ENCODE results near the gene RNASEH2B.

The RNASEH2B gene

DNA sequence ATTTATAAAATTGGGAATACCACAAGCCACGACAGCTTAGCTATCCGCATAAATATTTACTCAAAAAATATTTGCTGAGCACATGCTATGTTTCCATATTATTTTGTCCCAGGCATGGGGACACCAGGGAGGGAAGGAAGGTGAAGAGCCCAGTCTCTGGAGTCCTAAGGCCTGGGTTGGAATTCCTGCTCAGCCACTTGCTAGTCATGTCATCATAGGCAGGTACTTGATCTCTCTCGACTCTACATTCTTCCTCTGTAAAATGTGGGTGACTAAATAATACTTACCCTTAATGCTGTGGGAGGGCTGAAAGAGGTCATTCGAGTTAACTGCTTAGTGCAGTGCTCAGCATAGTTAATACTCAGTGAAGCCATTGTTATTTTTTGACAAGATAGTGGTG, 4.3 kb upstream of the RNASEH2B start:
- no peak overlapping the region for H3K4me3 ChIP-seq (ENCODE audit: low read depth, low read length)

DNA sequence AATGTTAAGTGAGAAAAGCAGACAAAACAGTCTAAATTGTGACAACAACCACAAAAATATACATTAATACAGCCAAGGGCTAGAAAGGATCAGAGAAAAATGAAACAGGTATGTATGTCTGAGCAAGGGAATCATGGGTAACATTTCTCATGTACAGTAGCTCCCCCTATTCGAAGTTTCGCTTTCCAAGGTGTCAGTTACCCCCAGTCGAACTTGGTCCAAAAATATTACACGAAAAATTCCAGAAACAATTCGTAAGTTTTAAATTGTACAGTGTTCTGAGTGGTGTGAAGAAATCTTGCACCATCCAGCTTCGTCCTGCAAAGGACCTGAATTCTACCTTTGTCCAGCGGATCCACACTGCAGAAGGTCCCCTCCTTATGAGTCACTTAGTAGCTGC, 1.8 kb upstream of the RNASEH2B start:
- H3K4me3 ChIP-seq (ENCODE audit: low read depth, low read length): no peak overlapping the region

DNA sequence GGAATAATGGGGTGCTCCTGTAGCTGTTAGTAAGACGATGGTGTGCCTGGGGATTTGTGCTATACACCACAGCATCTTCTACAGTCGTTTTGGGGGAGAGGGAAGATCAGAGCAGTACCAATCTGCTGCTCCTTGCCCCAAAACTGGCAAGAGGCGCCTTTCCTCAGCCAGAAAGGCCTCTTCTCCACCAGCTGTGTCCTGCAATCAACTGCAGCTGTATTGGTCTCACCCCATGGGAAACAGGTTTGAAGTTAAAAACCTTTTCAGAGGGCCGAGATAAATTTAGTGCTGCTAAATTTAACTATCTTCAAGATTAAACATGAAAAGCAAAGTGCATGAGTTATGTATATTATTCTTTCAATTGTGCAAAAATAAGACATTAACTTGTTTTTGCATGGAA, 1.2 kb upstream of the RNASEH2B start:
- H3K4me3 ChIP-seq (ENCODE audit: low read depth, low read length): no peak overlapping the region

DNA sequence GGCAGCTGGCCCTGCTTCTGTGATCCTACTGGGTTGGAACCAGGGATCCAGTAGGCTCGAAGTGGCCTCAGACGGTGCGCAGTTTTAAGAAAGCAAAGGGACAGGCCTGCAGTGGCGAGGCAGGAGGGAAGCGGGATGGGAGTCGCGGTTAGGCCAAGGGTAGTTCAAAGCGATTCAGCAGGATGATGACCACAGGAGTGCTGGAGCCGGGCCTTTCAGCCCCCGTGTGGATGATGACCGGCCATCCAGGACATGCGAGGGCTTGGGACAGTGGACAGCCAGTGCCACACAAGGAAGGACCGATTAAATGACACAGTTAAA, 854 bp downstream of the RNASEH2B start:
- peak overlapping the region; percentile 43 for H3K4me3 ChIP-seq (ENCODE audit: low read depth, low read length)

DNA sequence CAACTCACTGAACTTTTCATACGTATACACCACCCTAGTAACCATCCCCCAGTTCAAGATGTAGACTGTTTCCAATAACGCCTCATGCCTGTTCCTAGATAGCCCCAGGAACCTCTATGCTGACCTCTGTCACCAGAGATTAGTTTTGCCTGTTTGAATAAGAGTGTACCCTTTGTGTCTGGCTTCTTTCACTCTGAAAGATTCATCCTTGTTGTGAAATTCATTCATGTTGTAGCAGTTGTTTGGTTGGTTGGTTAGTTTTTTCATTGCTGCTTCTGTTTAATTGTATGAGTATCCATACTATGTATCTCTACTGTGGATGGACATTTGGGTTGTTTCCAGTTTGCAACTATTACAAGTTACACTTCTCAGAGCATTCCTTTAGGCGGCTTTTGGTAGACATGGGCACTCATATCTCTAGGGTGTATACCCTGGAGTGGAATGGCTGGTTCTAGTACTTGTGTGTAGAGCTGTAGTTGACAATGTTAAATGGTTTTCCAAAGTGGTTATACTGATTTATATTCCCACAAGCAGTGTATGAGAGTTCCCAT, 1.6 kb downstream of the RNASEH2B start:
- H3K4me3 ChIP-seq (ENCODE audit: low read depth, low read length): no peak overlapping the region

DNA sequence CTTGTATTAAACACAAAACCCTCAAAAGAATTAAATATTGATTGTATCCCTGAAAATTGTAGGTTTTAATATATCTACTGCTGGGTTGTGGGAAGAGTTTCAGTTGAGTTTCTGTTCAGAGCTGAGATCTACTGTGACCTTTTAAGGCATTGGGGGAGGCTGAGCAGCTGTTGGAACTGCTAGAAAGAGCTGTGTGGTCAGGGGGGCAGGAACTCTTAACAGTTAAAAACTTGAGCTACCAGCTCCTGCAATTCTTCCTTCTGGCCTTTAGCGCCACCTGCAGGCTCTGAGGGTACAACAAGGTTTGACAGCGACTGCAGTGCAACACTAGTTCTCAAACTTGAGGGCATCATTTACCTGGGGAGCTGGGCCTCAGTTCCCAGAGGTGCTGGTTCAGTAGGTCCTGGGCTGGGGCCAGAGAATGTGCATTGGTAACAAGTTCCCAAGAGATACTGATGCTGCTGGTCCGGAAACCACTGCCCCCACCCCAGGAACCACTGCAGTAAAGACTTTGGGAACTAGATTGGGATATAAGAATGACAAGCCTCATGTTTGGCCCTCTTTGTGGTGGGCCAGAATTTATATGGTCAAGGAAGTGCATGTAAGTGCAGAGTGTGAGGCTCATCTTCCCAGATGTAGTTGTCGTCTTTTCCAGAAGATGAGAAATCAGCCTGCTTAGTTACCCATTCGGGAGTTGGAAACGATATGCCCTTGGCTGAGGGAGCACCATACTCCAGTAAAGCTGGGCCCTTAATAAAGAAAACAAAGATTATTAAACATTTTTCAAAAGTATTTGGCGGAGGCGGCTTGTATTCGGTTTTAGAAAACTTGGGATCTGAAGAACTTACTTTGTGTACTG, 2.6 kb downstream of the RNASEH2B start:
- no peak overlapping the region for H3K4me3 ChIP-seq (ENCODE audit: low read depth, low read length)

DNA sequence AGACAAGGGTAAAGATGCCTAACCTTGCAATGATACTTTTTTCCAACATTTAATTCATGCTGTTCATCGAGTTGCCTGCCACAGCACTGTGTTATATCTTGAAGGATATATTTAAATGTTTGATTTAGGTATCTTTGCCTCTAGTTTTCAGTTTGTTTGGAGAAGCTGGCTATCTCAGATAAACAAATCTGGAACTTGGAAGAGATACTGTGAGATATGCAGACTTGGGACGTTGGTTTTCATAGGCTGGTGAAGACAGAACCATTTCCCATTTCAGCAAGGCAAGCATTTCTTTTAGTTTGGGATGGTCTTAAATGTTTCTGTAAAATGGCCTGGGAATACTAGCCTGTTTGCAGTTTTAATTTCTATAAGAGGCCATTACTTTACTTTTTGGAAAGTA, 3.3 kb downstream of the RNASEH2B start:
- H3K4me3 ChIP-seq (ENCODE audit: low read depth, low read length): no peak overlapping the region

DNA sequence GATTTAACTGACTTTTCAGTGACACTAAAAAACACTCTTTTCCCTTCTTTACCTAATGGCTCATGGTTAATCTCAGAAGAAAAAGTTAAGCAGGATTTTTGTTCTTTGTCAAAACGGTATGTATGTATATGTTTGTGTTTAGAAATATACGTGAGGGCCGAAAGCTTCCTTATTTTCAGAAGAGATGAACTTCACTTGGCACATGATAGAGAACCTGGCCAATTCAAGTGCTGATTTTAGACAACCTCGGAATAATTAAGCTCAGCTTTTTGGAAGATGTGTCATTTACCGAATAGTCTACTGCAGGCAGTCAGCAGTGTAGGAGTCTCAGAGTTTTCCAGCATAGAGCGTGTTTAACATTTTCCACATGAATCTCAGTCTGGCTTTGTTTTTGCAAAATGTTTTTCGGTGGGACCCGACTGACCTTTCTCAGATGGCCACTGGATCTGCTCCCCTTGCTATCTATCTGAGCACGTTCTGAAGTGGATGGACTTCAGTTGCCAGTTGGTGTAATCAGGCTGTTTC, 4.6 kb downstream of the RNASEH2B start:
- H3K4me3 ChIP-seq (ENCODE audit: low read depth, low read length): no peak overlapping the region

DNA sequence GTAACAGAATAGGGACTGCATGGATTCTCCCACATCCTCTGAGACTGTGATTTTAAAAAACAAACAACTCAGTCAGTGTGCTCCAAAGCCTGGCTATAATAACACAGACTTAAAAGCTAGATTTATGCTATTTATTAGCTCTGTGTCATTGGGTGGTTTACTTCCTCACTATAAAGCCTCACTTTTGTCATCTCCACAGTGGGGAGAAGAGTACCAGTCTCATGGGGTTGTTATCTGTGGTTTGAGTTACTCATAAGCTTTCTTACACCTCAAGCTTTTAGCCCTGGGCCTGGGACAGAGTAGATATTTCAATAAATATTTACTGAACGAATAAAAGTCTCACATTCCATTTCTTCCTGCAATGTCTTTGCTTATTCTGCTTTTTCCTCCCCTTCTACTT, 5.3 kb downstream of the RNASEH2B start:
- no peak overlapping the region for H3K4me3 ChIP-seq (ENCODE audit: low read depth, low read length)

DNA sequence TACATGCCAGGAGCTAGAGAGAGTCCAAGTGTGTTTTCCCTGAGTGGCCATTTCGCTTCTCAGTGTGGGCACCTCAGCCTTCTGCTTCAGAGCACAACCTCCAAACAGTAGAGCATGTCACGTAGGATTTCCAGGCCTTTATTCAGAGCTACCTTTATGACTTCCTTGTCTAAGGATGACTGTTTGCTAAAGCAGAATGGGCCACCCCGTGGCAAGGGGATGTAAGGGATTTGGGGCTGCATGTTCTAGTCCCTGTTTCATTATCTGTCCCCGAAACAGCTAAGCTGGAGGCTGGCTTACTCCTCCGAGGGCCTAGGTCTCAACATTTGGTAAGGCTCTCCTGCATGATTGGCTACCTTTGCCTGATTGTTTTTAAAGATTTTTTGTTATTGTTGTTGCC, 6.0 kb downstream of the RNASEH2B start:
- no peak overlapping the region for H3K4me3 ChIP-seq (ENCODE audit: low read depth, low read length)

DNA sequence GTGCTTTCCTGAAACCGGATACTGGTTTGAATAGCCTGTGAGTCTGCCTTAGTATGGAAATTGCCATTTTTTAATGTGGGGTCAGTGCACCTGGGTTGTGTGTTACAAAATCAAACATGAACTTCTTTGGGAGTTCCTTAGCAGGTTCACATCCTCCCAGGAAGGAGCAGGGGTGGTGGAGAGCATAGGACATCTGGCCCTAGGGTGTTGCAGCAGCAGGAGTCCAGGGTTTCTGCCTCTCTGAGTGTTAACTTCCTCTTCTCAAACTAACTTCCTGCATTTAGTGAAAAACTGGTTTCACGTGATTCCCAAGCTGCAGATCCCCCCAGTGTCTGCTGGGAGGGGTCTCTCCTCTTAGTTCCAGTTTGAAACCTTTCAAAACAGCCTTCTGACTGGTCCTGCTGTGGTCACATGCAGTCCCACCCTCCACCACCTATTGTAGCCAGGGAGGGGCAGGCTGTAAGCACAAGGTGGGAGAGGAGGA, 7.2 kb downstream of the RNASEH2B start:
- H3K4me3 ChIP-seq (ENCODE audit: low read depth, low read length): no peak overlapping the region

DNA sequence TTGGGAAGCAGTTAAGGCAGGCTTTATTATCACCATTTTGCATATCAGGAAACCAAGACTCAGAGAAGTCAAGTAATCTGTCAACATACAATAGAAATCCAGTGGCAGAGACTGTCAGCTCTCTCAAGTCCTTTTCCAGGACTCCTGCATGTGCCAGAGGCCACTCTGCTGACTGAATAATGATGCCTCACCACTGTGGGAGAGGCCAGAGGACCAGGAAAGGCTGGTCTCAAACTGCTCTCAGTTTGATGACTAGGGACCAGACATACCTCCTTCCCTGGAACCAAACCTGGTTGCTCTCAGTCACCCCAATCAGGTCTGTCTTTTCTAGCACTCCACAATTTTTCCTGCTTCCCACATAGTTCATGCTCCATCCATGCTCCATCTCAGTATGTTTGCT, 8.0 kb downstream of the RNASEH2B start:
- no peak overlapping the region for H3K4me3 ChIP-seq (ENCODE audit: low read depth, low read length)

DNA sequence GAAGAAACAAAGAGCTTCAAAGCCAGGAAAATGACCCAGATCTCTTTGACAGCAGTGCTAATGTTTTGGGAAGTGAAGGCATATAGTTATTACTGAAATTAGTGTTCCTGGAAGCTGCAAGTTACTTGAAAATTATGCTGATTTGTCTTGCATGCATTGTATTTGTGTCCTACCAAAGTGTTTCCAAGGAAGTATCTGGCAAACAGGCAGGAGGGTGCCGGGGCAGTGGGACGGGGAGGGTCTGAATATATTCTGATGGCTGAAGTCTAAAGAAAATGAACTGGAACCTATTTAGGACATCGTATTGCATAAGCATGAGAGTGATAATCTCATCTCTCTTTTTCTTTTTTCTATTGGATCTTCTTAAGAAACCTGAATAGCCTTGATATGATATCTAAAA, 9.0 kb downstream of the RNASEH2B start:
- H3K4me3 ChIP-seq (ENCODE audit: low read depth, low read length): no peak overlapping the region

DNA sequence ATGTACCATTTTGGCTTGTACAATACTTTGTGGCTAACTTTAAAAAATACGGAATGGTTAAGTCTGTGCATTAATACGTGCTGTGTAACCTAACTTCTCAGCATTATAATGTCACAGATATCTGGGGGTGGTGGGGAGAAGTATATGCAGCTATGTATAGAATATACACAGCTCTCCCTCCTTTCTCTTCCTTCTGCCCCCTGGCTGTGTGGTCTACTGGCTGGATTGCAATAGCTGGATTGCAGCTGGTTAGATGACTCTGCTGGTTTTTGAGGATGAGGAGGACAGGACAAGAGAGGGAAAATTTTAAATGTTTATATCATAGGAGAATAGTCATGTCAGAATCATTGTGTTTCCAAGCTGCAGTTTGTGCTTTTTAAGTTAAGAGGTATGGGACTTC, 9.7 kb downstream of the RNASEH2B start:
- no peak overlapping the region for H3K4me3 ChIP-seq (ENCODE audit: low read depth, low read length)

DNA sequence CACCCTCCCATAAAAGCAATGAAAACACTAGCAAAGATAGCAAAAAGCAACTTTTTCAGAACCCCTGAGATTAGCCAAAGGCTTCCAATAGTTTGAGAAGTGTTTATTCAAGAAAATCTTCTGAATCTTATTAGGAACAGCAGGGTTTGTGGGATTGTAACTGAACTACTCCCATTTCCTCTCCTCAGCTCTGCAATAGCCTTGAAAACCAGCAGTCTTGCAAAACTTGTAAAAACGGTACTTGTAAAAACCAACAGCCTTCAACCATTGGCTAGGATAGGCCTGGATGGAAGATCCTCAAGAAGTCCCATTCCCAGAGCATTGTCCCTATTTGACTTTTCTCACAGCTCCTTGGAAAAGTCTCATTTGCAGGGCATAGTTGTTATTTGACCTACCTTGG, 12.1 kb downstream of the RNASEH2B start:
- no peak overlapping the region for H3K4me3 ChIP-seq (ENCODE audit: low read depth, low read length)

DNA sequence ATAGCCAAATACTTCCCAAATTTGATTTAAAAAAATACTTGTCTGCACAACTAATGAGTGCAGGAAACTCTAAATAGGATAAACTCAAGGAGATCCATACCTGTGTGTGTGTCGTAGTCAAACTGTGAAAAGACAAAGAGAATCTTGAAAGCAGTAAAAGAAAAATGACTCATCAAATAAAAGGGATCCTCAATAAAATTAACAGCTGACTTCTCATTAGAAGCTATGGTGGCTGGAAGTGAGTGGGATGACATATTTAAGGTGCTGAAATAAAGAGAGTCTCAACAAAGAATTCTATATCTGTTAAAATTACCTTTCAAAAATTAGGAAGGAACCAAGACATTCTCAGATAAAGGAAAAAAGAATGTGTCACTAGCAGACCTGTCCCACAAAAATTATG, 13.7 kb downstream of the RNASEH2B start:
- no peak overlapping the region for H3K4me3 ChIP-seq (ENCODE audit: low read depth, low read length)

DNA sequence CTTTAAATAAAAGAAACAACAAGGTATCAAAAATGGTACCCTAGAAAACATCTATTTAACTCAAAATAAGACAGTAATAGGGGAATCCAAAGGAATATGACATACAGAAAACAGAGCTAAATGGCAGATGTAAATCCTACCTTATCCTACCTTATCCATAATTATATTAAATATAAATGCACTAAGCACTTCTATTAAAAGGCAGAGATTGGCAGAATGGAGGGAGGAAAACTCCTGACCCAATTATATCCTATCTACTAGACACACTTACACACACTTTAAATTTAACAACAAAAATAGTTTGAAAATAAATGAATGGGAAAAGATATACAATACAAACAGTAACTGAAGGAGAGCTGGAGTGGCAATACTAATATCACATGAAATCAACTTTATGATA, 14.4 kb downstream of the RNASEH2B start:
- no peak overlapping the region for H3K4me3 ChIP-seq (ENCODE audit: low read depth, low read length)

DNA sequence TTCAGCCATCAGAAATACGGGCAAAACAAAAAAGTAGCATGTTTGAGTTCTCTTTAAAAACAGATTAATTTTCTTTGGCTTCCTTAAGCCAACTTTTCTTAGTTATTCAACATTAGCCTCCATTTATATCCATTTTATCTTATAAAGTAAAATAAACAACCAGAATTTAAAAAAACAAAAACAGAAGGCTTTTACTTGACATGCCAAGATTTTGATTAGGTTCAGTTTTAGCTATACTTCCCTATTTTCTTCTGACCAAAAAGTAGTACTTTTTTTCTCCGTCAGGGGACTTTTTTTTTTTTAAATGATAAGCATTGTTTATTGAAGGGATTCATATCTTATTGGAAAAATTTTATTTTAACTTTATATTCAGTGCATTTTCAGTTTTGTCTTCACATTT, 18.1 kb downstream of the RNASEH2B start:
- no peak overlapping the region for H3K4me3 ChIP-seq (ENCODE audit: low read depth, low read length)

DNA sequence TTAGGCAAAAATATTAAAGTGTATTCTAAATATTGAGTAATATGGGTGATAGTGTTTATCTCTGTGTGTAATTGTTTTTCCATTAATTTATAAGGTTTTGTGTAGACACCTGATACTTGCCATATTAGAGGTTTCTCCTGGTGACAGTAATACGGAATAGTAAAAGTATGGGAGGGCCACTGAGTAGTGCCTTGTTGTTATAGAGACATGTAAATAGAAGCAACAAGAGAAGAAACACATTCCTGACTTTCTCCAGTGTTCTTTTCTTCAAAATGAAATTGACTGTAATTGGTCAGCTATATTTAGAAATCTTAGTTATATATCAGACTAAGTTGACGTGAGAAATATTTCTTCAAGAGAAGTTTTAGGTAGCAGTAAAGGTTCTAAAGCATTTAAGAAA, 18.5 kb downstream of the RNASEH2B start:
- no peak overlapping the region for H3K4me3 ChIP-seq (ENCODE audit: low read depth, low read length)

DNA sequence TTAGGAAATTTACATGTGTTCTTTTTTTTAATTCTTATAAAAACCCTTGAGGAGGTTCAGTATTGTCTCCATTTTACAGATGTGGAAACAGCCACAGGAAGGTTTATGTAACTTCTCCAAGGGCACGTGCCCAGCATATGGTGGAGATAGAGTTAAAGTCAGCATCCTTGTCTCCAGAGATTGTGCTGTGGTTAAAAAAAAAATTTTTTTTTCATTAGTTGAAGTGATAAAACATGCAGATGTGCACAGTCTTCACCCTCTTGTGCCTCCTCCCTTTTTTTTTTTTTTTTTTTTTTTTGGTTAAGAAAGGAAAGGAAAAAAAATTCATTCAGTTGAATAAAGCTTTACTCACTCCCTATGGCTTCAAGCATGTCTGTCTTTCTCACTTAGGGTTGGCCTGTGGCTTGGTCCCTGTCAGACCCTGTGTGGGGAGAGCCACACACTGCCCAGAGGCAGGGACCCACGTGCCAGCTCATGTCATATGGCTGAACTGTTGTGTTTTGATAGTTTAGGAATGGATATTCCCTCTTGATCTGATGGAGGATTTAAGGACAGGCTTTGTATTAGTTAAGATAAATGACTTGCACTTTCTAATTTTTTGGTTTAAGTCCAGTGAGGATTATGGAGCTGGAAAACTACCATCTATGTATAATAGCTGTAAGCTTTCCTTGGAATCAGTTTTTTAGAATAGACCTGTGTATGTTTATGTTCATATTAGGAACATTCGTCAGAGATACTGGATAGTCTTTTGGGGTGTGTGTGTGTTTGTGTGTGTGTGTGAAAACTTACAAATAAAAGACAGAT, 19.3 kb downstream of the RNASEH2B start:
- no peak overlapping the region for H3K4me3 ChIP-seq (ENCODE audit: low read depth, low read length)

DNA sequence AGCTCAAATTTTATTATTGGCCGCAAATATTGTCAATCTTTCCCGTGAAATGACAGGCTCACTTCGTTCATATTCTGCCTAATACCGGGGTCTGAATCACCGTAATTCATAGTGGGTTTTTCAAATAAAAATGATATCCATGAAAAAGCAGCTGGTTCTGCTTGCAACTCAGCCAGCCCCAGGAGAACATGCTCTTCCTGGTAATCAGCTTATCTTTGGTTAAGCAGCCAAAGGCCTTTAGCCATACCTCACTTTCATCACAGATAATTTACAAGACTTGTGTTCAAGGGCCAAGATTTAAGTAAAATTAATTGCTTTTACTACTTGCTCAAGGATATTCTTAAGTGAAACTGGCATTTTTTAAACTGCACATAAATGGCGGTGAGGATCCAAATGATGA, 22.5 kb downstream of the RNASEH2B start:
- H3K4me3 ChIP-seq (ENCODE audit: low read depth, low read length): no peak overlapping the region

All from iPS-11a (cell line).